PFSK-1 (cell line): ENCODE measurements around the gene ATP5F1D.

Source experiments
- FOXP2 ChIP-seq: optimal IDR thresholded peaks from 2 replicates; pipeline ENCODE3; 2011; ENCODE audit warnings: borderline replicate concordance, control low read depth, inconsistent platforms; ENCODE audit not compliant: insufficient read depth; ENCODE audit errors: extremely low read length, extremely low read depth
- POLR2AphosphoS5 ChIP-seq: IDR thresholded peaks from 2 replicates; pipeline ENCODE4 v1.6.1; 2012; ENCODE audit warnings: low read depth, mild to moderate bottlenecking, control low read depth, low read length, moderate library complexity
- SIN3A ChIP-seq: IDR thresholded peaks from 2 replicates; pipeline ENCODE4 v1.6.1; 2012; ENCODE audit warnings: mild to moderate bottlenecking, low read length, moderate library complexity, borderline replicate concordance; ENCODE audit not compliant: insufficient read depth
- TAF1 ChIP-seq: IDR thresholded peaks from 2 replicates; pipeline ENCODE4 v1.6.1; 2012; ENCODE audit warnings: low read length, control low read depth, borderline replicate concordance; ENCODE audit not compliant: insufficient read depth
- TF ChIP-seq, protein P1 (sequence below), 2 experiments: IDR thresholded peaks; 2 replicates each; pipeline versions ENCODE4 v1.6.1 to v1.8.0; 2011 to 2012; ENCODE audit warnings: low read depth in 2 of 2, low read length in 2 of 2, control low read depth in 1 of 2, inconsistent platforms in 1 of 2, mild to moderate bottlenecking in 1 of 2, moderate library complexity in 1 of 2; ENCODE audit not compliant: insufficient read depth in 1 of 2

Gene ATP5F1D

DNA sequence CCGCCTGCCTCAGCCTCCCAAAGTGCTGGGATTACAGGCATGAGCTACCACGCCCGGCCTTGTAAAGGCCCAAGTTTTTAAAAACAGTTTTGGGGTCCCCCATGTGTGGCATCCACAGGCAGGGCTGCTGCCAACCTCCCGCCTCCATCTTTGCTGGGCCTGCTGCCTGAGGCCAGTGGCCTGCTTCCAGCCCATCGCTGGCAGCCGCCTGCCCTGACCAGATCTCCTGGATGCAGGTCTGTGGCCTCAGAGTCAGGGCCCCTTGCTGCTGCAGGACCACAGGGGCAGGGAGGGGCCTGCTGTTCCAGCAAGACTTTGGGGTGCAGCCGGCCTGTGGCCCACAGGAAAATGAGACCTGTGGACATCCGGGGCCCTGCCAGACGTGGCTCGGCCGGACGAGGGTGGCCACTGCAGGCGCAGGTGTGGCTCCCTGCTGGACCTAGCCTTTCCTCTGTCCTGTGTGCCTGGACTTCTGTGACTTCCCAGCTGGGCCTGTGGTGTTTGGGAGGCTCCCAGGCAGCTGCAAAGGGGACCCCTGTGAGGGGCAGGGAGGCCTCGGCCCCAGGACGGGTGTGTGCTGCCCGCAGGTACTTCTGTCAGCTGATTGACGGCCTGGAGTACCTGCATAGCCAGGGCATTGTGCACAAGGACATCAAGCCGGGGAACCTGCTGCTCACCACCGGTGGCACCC, 21.6 kb upstream of the ATP5F1D start:
- no peak for TF ChIP-seq FOXP2
- TF ChIP-seq TAF1 = no peak
- TF ChIP-seq SIN3A = no peak
- TF ChIP-seq, protein P1, sequence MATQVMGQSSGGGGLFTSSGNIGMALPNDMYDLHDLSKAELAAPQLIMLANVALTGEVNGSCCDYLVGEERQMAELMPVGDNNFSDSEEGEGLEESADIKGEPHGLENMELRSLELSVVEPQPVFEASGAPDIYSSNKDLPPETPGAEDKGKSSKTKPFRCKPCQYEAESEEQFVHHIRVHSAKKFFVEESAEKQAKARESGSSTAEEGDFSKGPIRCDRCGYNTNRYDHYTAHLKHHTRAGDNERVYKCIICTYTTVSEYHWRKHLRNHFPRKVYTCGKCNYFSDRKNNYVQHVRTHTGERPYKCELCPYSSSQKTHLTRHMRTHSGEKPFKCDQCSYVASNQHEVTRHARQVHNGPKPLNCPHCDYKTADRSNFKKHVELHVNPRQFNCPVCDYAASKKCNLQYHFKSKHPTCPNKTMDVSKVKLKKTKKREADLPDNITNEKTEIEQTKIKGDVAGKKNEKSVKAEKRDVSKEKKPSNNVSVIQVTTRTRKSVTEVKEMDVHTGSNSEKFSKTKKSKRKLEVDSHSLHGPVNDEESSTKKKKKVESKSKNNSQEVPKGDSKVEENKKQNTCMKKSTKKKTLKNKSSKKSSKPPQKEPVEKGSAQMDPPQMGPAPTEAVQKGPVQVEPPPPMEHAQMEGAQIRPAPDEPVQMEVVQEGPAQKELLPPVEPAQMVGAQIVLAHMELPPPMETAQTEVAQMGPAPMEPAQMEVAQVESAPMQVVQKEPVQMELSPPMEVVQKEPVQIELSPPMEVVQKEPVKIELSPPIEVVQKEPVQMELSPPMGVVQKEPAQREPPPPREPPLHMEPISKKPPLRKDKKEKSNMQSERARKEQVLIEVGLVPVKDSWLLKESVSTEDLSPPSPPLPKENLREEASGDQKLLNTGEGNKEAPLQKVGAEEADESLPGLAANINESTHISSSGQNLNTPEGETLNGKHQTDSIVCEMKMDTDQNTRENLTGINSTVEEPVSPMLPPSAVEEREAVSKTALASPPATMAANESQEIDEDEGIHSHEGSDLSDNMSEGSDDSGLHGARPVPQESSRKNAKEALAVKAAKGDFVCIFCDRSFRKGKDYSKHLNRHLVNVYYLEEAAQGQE (IDR thresholded peaks at IDR 0.05; ENCODE audit: insufficient read depth in 1 of 2, low read depth in 2 of 2, low read length in 2 of 2) = no peak

DNA sequence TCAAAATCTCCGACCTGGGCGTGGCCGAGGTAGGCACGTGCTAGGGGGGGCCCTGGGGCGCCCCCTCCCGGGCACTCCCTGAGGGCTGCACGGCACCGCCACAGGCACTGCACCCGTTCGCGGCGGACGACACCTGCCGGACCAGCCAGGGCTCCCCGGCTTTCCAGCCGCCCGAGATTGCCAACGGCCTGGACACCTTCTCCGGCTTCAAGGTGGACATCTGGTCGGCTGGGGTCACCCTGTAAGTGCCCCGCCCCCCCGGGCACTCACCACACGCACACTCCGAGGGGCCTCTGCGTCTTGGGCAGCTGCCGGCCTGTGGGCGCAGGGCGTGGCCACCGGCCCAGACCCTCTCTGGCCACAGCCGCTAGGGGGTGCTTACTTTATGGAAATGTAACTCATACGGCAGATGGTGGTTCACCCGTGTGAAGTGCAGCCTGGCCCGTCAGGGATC, 21.0 kb upstream of the ATP5F1D start:
- TF ChIP-seq, protein P1 (IDR thresholded peaks at IDR 0.05; ENCODE audit: insufficient read depth in 1 of 2, low read depth in 2 of 2, low read length in 2 of 2) = no peak
- TF ChIP-seq FOXP2 (no peak), SIN3A (no peak), TAF1 (no peak), POLR2AphosphoS5 (no peak)

DNA sequence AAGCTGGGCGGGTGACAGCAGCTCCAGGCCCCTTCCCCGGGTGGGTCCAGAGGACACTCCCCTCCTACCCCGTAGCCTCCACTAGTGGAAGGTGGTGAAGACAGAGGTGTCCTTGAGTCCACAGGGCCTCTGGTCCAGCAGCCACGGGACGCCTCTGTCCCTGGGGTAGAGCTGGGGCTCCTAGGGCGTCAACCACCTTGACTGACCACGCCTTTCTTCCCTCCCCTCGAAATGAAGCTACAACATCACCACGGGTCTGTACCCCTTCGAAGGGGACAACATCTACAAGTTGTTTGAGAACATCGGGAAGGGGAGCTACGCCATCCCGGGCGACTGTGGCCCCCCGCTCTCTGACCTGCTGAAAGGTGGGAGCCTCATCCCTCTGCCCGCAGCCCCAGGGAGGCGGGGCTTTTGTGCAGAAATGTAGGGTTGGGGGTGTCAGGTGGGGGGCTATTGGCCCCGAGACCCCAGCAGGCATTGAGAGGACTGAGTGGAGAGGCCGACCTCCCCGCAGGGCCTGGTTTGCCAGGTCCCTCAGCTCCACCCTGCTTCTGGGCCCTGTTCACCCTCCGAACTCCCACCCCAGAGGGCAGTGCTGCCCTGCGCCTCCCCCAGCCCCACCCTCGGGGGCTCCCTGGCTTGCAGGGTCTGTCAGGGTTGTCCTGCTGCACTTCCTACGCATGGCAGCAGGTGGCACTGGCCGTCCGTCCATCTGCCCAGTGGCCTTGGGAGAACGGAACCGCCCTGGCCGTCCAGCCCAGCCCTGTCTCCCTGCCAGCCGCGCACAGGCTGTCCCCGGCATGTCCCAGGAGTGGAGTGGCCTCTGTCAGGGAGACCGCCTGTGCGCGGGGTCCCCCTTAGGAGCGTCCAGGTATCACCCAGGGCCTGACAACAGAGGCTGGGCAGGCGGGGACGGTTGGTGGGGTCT, 20.3 kb upstream of the ATP5F1D start:
- TF ChIP-seq SIN3A (no peak), FOXP2 (peak; percentile 80)

DNA sequence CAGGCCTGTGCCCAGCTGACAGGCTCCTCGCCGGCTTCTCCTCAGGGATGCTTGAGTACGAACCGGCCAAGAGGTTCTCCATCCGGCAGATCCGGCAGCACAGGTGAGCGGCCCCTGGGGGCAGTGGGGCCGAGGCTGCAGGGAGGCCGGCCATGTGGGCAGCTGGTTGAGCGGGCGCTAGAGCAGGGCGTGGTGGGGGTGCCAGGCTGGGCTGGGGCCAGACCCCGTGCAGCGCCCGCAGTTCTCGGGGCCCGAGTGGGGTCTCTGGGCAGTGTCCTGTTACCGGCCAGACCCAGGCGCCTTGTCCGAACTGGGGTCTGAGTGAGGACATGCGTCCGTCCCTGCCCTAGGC, 19.7 kb upstream of the ATP5F1D start:
- TF ChIP-seq SIN3A (no peak), TAF1 (no peak), POLR2AphosphoS5 (no peak), FOXP2 (no peak)
- TF ChIP-seq, protein P1 (IDR thresholded peaks at IDR 0.05; ENCODE audit: insufficient read depth in 1 of 2, low read depth in 2 of 2, low read length in 2 of 2) = no peak

DNA sequence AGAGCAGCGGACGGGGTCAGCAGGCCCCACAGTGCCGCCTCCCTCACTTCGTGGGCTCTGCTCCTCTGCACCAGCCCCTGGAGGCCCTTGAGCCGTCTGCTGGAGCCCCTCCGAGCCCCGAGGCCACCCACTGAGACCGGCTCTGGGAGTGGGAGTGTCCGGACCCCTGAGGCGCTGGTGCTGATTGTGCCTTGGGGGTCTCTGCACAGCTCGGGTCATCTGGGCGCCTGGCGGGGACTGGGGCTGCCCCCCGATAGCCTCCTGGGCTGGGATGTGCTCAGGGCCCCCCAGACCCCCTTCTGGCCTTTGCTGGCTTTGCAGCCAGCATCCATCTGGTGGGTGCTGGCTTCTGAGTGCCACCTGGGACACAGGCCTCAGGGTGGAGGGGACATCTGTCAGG, 19.2 kb upstream of the ATP5F1D start:
- TF ChIP-seq, protein P1 (IDR thresholded peaks at IDR 0.05; ENCODE audit: insufficient read depth in 1 of 2, low read depth in 2 of 2, low read length in 2 of 2) = no peak
- TF ChIP-seq FOXP2 (no peak), POLR2AphosphoS5 (no peak), TAF1 (no peak), SIN3A (no peak)
